Measurements from ENCODE around the gene ABLIM2.

Gene ABLIM2

GRCh38 chr4:8174970-8175369 is 16.4 kb upstream of the ABLIM2 start:
- H3K9ac ChIP-seq (ENCODE audit: low read length) = no peak overlapping the region
- H4K5ac ChIP-seq (ENCODE audit: low read length) = no peak overlapping the region
- no peak for DNase-seq
- no peak overlapping the region for H3K4me2 ChIP-seq (ENCODE audit: low read length)
- no peak overlapping the region for H2BK120ac ChIP-seq (ENCODE audit: low read depth, low read length)
- H2BK5ac ChIP-seq (ENCODE audit: low read length) = no peak overlapping the region
- no CpG with 5 or more reads among the region's 3 CpGs for WGBS (ENCODE audit: extremely low coverage, insufficient coverage, low lambda C conversion rate)
- no peaks in the 10 kb centered on the region for H3K79me1 ChIP-seq (ENCODE audit: low read length)
- no peak overlapping the region for H3K56ac ChIP-seq (ENCODE audit: low read length)
- H3K79me2 ChIP-seq (ENCODE audit: control insufficient read depth, insufficient read depth, low read length) = no peaks in the 10 kb centered on the region
- no peak overlapping the region for H2BK15ac ChIP-seq (replicated peaks; ENCODE audit: low read depth)
- no peak overlapping the region for H2AK5ac ChIP-seq (ENCODE audit: low read length)
- H3K27ac ChIP-seq (ENCODE audit: low read depth, low read length) = no peak overlapping the region
- no peak overlapping the region for H3K23ac ChIP-seq (ENCODE audit: low read length)
- no peak overlapping the region for H3K4ac ChIP-seq (ENCODE audit: low read depth, low read length)
- no peak overlapping the region for H4K8ac ChIP-seq (ENCODE audit: low read depth, low read length)
- H3K18ac ChIP-seq (ENCODE audit: low read length) = no peak overlapping the region
- no peaks in the 10 kb centered on the region for H3K27me3 ChIP-seq (ENCODE audit: insufficient read depth, low read length, poor library complexity)
- H3K4me1 ChIP-seq (ENCODE audit: control insufficient read depth, low read depth, low read length) = no peaks in the 10 kb centered on the region
- H3K4me3 ChIP-seq (ENCODE audit: low read length) = no peak overlapping the region
- H3K36me3 ChIP-seq (ENCODE audit: control insufficient read depth, insufficient read depth, low read length) = no peaks in the 10 kb centered on the region

- Histone ChIP-seq H3K9ac (ENCODE audit: low read length) (no peak overlapping the region), H3K23ac (ENCODE audit: low read length) (no peak overlapping the region), H3K4me3 (ENCODE audit: low read length) (no peak overlapping the region), H3K79me2 (ENCODE audit: control insufficient read depth, insufficient read depth, low read length) (no peaks in the 10 kb centered on the region), H2BK5ac (ENCODE audit: low read length) (no peak overlapping the region), H2BK120ac (ENCODE audit: low read depth, low read length) (no peak overlapping the region), H2BK15ac (replicated peaks; ENCODE audit: low read depth) (no peak overlapping the region), H2AK5ac (ENCODE audit: low read length) (no peak overlapping the region), H3K56ac (ENCODE audit: low read length) (no peak overlapping the region), H3K79me1 (ENCODE audit: low read length) (no peaks in the 10 kb centered on the region), H3K36me3 (ENCODE audit: control insufficient read depth, insufficient read depth, low read length) (no peaks in the 10 kb centered on the region), H3K4ac (ENCODE audit: low read depth, low read length) (no peak overlapping the region), H3K27me3 (ENCODE audit: insufficient read depth, low read length, poor library complexity) (no peaks in the 10 kb centered on the region), H4K5ac (ENCODE audit: low read length) (no peak overlapping the region), H3K18ac (ENCODE audit: low read length) (no peak overlapping the region), H4K8ac (ENCODE audit: low read depth, low read length) (no peak overlapping the region), H3K4me2 (ENCODE audit: low read length) (no peak overlapping the region), H3K4me1 (ENCODE audit: control insufficient read depth, low read depth, low read length) (no peaks in the 10 kb centered on the region), H3K27ac (ENCODE audit: low read depth, low read length) (no peak overlapping the region)
- WGBS (ENCODE audit: extremely low coverage, insufficient coverage, low lambda C conversion rate) = no CpG with 5 or more reads among the region's 13 CpGs
- DNase-seq = no peak
These were observed 15.1 kb upstream of the ABLIM2 start for GRCh38 chr4:8173492-8174242.

DNA sequence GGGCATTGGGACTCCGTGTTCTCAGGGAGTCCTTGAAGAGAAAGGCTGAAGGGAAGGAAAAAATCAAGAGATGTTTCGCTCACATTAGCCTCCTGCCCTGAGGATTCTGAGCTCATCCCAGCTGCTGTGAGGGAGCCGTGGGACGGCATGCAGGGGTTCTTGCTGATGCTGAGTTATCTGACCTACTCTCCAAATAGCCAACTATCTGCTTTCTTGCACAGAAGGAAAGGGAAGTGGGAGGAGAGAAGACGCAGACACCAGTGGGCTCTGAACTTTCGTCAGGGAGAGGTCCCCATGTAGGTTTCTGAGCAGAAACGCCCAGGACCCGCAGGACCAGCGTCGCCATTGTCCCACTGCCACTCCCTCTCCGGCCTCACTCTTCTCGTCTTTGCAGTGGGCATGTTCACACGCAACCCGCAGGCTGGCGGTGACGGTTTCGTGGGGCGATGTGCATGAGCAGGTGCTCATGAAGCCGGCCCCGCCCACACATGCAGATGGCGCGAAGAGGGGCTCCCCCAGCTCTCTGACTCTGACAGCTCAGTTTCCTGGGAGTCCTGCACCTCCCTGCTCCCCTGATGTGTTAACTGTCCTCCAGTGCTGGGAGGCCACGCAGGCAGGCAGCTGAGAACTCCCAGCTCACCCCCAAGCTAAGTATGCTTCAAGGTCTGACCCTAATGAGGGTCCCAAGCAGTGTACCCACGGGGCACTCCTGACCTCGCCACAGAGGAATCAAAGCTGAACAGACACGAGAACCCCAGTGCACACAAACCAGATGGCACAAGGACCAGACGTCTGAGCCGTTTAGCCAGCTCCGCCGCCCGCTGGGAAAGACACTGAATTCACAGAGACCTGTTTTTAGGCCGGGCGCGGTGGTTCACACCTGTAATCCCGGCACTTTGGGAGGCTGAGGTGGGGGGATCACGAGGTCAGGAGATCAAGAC is 13.6 kb upstream of the ABLIM2 start:
- Histone ChIP-seq H3K9ac (ENCODE audit: low read length) (no peak overlapping the region), H4K8ac (ENCODE audit: low read depth, low read length) (no peak overlapping the region), H3K27ac (ENCODE audit: low read depth, low read length) (no peak overlapping the region), H3K4ac (ENCODE audit: low read depth, low read length) (no peak overlapping the region), H3K4me2 (ENCODE audit: low read length) (no peak overlapping the region), H2BK15ac (replicated peaks; ENCODE audit: low read depth) (no peak overlapping the region), H3K4me1 (ENCODE audit: control insufficient read depth, low read depth, low read length) (no peaks in the 10 kb centered on the region), H3K23ac (ENCODE audit: low read length) (no peak overlapping the region), H4K5ac (ENCODE audit: low read length) (no peak overlapping the region), H3K4me3 (ENCODE audit: low read length) (no peak overlapping the region), H3K27me3 (ENCODE audit: insufficient read depth, low read length, poor library complexity) (no peaks in the 10 kb centered on the region), H2AK5ac (ENCODE audit: low read length) (no peak overlapping the region), H3K56ac (ENCODE audit: low read length) (no peak overlapping the region), H3K18ac (ENCODE audit: low read length) (no peak overlapping the region), H3K79me2 (ENCODE audit: control insufficient read depth, insufficient read depth, low read length) (no peaks in the 10 kb centered on the region), H3K36me3 (ENCODE audit: control insufficient read depth, insufficient read depth, low read length) (no peaks in the 10 kb centered on the region), H2BK120ac (ENCODE audit: low read depth, low read length) (no peak overlapping the region), H2BK5ac (ENCODE audit: low read length) (no peak overlapping the region), H3K79me1 (ENCODE audit: low read length) (no peaks in the 10 kb centered on the region)
- WGBS (ENCODE audit: extremely low coverage, insufficient coverage, low lambda C conversion rate) = no CpG with 5 or more reads among the region's 36 CpGs
- DNase-seq = no peak

GRCh38 chr4:8171266-8171665 is 12.7 kb upstream of the ABLIM2 start:
- H2BK15ac ChIP-seq (replicated peaks; ENCODE audit: low read depth) = no peak overlapping the region
- no peak overlapping the region for H3K4me2 ChIP-seq (ENCODE audit: low read length)
- no peak overlapping the region for H3K4ac ChIP-seq (ENCODE audit: low read depth, low read length)
- H3K36me3 ChIP-seq (ENCODE audit: control insufficient read depth, insufficient read depth, low read length) = no peaks in the 10 kb centered on the region
- no peak overlapping the region for H3K18ac ChIP-seq (ENCODE audit: low read length)
- H2BK120ac ChIP-seq (ENCODE audit: low read depth, low read length) = no peak overlapping the region
- H2AK5ac ChIP-seq (ENCODE audit: low read length) = no peak overlapping the region
- H3K4me1 ChIP-seq (ENCODE audit: control insufficient read depth, low read depth, low read length) = no peaks in the 10 kb centered on the region
- no peak overlapping the region for H4K5ac ChIP-seq (ENCODE audit: low read length)
- no peak for DNase-seq
- H4K8ac ChIP-seq (ENCODE audit: low read depth, low read length) = no peak overlapping the region
- no peak overlapping the region for H2BK5ac ChIP-seq (ENCODE audit: low read length)
- WGBS (ENCODE audit: extremely low coverage, insufficient coverage, low lambda C conversion rate) = no CpG with 5 or more reads among the region's 7 CpGs
- no peaks in the 10 kb centered on the region for H3K27me3 ChIP-seq (ENCODE audit: insufficient read depth, low read length, poor library complexity)
- H3K4me3 ChIP-seq (ENCODE audit: low read length) = no peak overlapping the region
- H3K9ac ChIP-seq (ENCODE audit: low read length) = no peak overlapping the region
- no peak overlapping the region for H3K27ac ChIP-seq (ENCODE audit: low read depth, low read length)
- H3K56ac ChIP-seq (ENCODE audit: low read length) = no peak overlapping the region
- no peaks in the 10 kb centered on the region for H3K79me1 ChIP-seq (ENCODE audit: low read length)
- no peak overlapping the region for H3K23ac ChIP-seq (ENCODE audit: low read length)
- H3K79me2 ChIP-seq (ENCODE audit: control insufficient read depth, insufficient read depth, low read length) = no peaks in the 10 kb centered on the region

DNA sequence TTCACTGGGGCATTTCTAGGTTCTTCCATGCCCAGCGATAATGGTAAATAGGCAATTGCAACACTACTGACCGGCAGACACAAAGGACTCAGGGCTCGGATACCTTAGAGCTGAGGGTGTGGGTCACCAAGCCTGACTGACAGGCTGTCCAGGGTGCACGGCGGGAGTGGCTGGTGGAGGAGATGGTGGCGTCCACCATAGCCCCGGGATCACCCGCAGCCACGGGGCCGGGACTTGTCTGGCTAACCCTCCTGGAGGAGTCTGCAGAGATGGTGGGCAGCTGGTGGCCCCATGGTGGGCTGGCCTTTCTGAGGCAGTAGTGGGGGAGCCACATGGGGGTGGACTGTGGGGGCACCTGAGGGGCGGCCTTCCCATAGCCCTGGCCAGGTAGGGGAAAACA is 11.7 kb upstream of the ABLIM2 start:
- Histone ChIP-seq H3K79me1 (ENCODE audit: low read length) (no peaks in the 10 kb centered on the region), H3K27ac (ENCODE audit: low read depth, low read length) (no peak overlapping the region), H3K27me3 (ENCODE audit: insufficient read depth, low read length, poor library complexity) (no peaks in the 10 kb centered on the region), H4K8ac (ENCODE audit: low read depth, low read length) (no peak overlapping the region), H3K9ac (ENCODE audit: low read length) (no peak overlapping the region), H3K23ac (ENCODE audit: low read length) (no peak overlapping the region), H2AK5ac (ENCODE audit: low read length) (no peak overlapping the region), H3K4me2 (ENCODE audit: low read length) (no peak overlapping the region), H3K79me2 (ENCODE audit: control insufficient read depth, insufficient read depth, low read length) (no peaks in the 10 kb centered on the region), H3K36me3 (ENCODE audit: control insufficient read depth, insufficient read depth, low read length) (no peaks in the 10 kb centered on the region), H3K56ac (ENCODE audit: low read length) (no peak overlapping the region), H3K18ac (ENCODE audit: low read length) (no peak overlapping the region), H2BK120ac (ENCODE audit: low read depth, low read length) (no peak overlapping the region), H3K4me3 (ENCODE audit: low read length) (no peak overlapping the region), H2BK15ac (replicated peaks; ENCODE audit: low read depth) (no peak overlapping the region), H3K4me1 (ENCODE audit: control insufficient read depth, low read depth, low read length) (no peaks in the 10 kb centered on the region), H3K4ac (ENCODE audit: low read depth, low read length) (no peak overlapping the region), H2BK5ac (ENCODE audit: low read length) (no peak overlapping the region), H4K5ac (ENCODE audit: low read length) (no peak overlapping the region)
- no peak for DNase-seq
- no CpG with 5 or more reads among the region's 11 CpGs for WGBS (ENCODE audit: extremely low coverage, insufficient coverage, low lambda C conversion rate)

Measured in mesendoderm (in vitro differentiated cells).